Mesendoderm (in vitro differentiated cells): Measurements from ENCODE around the gene ARHGAP9.
"Not testable (repeated sequence)": the region's sequence is repeated elsewhere in the genome, so short reads cannot be mapped to it uniquely, and the experiment has no call there.

ENCODE experiments used
- DNase-seq: peaks from one replicate; pipeline ENCODE4 v3.0.0; 2013
- H2AK5ac ChIP-seq: 2 replicates; pipeline ENCODE4 v1.6.1; 2013; ENCODE audit warnings: low read length, inconsistent platforms
- H2BK120ac ChIP-seq: 2 replicates; pipeline ENCODE4 v1.6.1; 2013; ENCODE audit warnings: low read depth, mild to moderate bottlenecking, low read length, moderate library complexity, mixed read lengths
- H2BK15ac ChIP-seq: replicated peaks from 2 replicates; pipeline ENCODE4 v1.6.1; 2013; ENCODE audit warnings: low read depth, mild to moderate bottlenecking, moderate library complexity
- H2BK5ac ChIP-seq: 2 replicates; pipeline ENCODE4 v1.6.1; 2013; ENCODE audit warnings: low read length, inconsistent platforms
- H3K18ac ChIP-seq: 2 replicates; pipeline ENCODE4 v1.6.1; 2013; ENCODE audit warnings: mild to moderate bottlenecking, low read length, mixed read lengths
- H3K23ac ChIP-seq: one replicate; pipeline ENCODE4 v1.6.1; 2013; ENCODE audit warnings: low read length
- H3K27ac ChIP-seq: 2 replicates; pipeline ENCODE4 v1.5.1; 2013; ENCODE audit warnings: low read depth, mild to moderate bottlenecking, inconsistent platforms, low read length, moderate library complexity
- H3K27me3 ChIP-seq: 2 replicates; pipeline ENCODE4 v1.6.1; 2013; ENCODE audit warnings: low read length, control low read depth, mild to moderate bottlenecking, inconsistent platforms; ENCODE audit not compliant: insufficient read depth, poor library complexity
- H3K36me3 ChIP-seq: 2 replicates; pipeline ENCODE4 v1.6.1; 2013; ENCODE audit warnings: low read length, inconsistent platforms; ENCODE audit not compliant: control insufficient read depth, insufficient read depth
- H3K4ac ChIP-seq: one replicate; pipeline ENCODE4 v1.6.1; 2013; ENCODE audit warnings: low read depth, mild to moderate bottlenecking, low read length, moderate library complexity
- H3K4me1 ChIP-seq: 2 replicates; pipeline ENCODE4 v1.6.1; 2013; ENCODE audit warnings: low read depth, low read length, inconsistent platforms; ENCODE audit not compliant: control insufficient read depth
- H3K4me2 ChIP-seq: 2 replicates; pipeline ENCODE4 v1.6.1; 2013; ENCODE audit warnings: low read length
- H3K4me3 ChIP-seq: 2 replicates; pipeline ENCODE4 v1.5.1; 2013; ENCODE audit warnings: mild to moderate bottlenecking, low read length
- H3K56ac ChIP-seq: one replicate; pipeline ENCODE4 v1.6.1; 2013; ENCODE audit warnings: low read length
- H3K79me1 ChIP-seq: 2 replicates; pipeline ENCODE4 v1.6.1; 2013; ENCODE audit warnings: low read length, inconsistent platforms
- H3K79me2 ChIP-seq: 2 replicates; pipeline ENCODE4 v1.6.1; 2013; ENCODE audit warnings: mild to moderate bottlenecking, low read length; ENCODE audit not compliant: control insufficient read depth, insufficient read depth
- H3K9ac ChIP-seq: 2 replicates; pipeline ENCODE4 v1.6.1; 2013; ENCODE audit warnings: low read length, inconsistent platforms
- H4K5ac ChIP-seq: one replicate; pipeline ENCODE4 v1.6.1; 2013; ENCODE audit warnings: low read length
- H4K8ac ChIP-seq: one replicate; pipeline ENCODE4 v1.6.1; 2013; ENCODE audit warnings: low read depth, mild to moderate bottlenecking, control low read depth, low read length, moderate library complexity
- WGBS: extraction: QIAGEN DNeasy Blood & Tissue Kit; methylation state at CpG from one replicate; pipeline ENCODE4 v1.1.7; 2013; ENCODE audit warnings: low lambda C conversion rate, missing lambda C conversion rate; ENCODE audit not compliant: insufficient coverage; ENCODE audit errors: extremely low coverage; 5-methylcytosine and 5-hydroxymethylcytosine counted together
- small RNA-seq: library from polyadenylated mRNA; stranded (forward); fragments of <200 nt; extraction: miRNeasy Mini kit (QIAGEN cat#:217004); gene quantifications from one replicate; pipeline ENCODE3, GENCODE V24; 2013; ENCODE audit not compliant: insufficient read depth

Gene ARHGAP9

DNA sequence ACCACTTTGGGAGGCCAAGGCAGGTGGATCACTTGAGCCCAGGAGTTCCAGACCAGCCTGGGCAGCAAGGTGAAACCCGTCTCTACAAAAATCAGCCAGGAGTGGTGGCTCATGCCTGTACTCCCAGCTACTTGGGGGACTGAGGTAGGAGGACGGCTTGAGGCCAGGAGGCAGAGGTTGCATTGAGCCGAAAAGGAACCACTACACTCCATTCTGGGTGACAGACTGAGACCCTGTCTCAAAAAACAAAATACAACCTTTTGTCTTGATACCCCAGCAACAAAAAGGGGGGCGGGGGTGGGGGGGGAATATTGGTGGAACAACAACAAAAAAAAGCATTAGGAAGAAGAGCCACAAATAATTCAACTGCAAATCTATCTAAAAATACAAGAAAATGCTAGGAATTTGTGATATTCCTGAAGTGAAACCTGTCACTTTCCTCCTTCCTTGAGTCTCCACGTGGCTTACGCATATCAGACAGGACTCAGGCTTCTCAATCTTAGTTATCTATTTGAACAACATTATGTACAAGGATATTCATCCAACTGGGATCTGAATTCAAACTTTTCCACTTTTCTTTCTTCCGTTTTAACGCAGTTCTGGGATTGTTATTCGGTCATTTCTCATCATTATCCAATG, 50.1 kb downstream of the ARHGAP9 start:
- no peak overlapping the region for H2AK5ac ChIP-seq
- no peak for DNase-seq

DNA sequence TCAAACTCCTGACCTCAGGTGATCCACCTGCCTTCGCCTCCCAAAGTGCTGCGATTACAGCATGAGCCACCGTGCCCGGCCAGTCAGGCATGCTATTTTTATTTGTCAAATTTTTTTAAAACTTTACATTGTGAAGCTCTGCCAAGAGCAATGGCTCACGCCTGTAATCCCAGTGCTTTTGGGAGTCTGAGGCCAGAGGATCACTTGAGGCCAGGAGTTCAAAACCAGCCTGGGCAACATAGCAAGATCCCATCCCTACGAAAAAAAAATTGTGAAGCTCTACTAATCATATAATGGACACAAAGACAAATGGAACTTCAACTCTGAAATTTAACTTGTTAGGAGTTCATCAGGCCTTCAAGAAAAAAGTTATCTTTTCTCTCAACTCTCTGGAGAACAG, 50.7 kb downstream of the ARHGAP9 start:
- no peak overlapping the region for H3K18ac ChIP-seq
- H3K4me3 ChIP-seq = no peak overlapping the region
- H3K56ac ChIP-seq = no peak overlapping the region

More for the DNA sequence above, 50.1 kb downstream of the ARHGAP9 start:
- Histone ChIP-seq H3K56ac (peak overlapping the region; percentile 92), H4K8ac (no peak overlapping the region), H2BK120ac (no peak overlapping the region), H3K27ac (no peak overlapping the region), H3K79me1 (peaks cover 2% of the 10 kb centered on the region), H3K18ac (peak overlapping the region; percentile 99), H2BK15ac (no peak overlapping the region), H4K5ac (no peak overlapping the region), H3K4me3 (peak overlapping the region; percentile 65), H3K4me2 (peak overlapping the region; percentile 77), H3K9ac (peak overlapping the region; percentile 81), H3K4ac (no peak overlapping the region), H3K4me1 (no peaks in the 10 kb centered on the region), H2BK5ac (no peak overlapping the region), H3K36me3 (no peaks in the 10 kb centered on the region), H3K27me3 (no peaks in the 10 kb centered on the region), H3K23ac (no peak overlapping the region), H3K79me2 (peaks cover 4% of the 10 kb centered on the region)
- no CpG with 5 or more reads among the region's 9 CpGs for WGBS

DNA sequence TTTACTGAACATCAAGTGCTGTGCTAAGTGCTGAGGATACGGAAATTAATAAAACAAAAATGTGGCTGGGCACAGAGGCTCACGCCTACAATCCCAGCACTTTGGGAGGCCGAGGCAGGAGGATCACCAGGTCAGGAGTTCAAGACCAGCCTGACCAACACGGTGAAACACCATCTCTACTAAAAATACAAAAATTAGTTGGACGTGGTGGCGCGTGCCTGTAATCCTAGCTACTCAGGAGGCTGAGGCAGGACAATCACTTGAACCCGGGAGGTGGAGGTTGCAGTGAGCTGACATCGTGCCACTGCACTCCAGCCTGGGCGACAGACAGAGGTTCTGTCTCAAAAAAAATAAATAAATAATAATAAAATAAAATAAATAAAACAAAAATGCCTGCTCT, 52.7 kb downstream of the ARHGAP9 start:
- H3K18ac ChIP-seq, H3K79me1 ChIP-seq, H2BK5ac ChIP-seq, H3K4me1 ChIP-seq, H3K79me2 ChIP-seq, H3K23ac ChIP-seq, H3K36me3 ChIP-seq, H3K9ac ChIP-seq, H3K4ac ChIP-seq, H2AK5ac ChIP-seq, H4K5ac ChIP-seq, DNase-seq, H3K27ac ChIP-seq, H4K8ac ChIP-seq, H3K4me2 ChIP-seq, H2BK120ac ChIP-seq, H3K4me3 ChIP-seq, H3K56ac ChIP-seq, H2BK15ac ChIP-seq, H3K27me3 ChIP-seq: not testable (repeated sequence)
- WGBS = no CpG with 5 or more reads among the region's 10 CpGs

More for the DNA sequence above, 50.7 kb downstream of the ARHGAP9 start:
- Histone ChIP-seq H2AK5ac (no peak overlapping the region), H3K4me1 (no peaks in the 10 kb centered on the region), H3K36me3 (no peaks in the 10 kb centered on the region), H3K79me2 (peaks cover 4% of the 10 kb centered on the region), H3K4ac (no peak overlapping the region), H3K23ac (no peak overlapping the region), H3K27me3 (no peaks in the 10 kb centered on the region), H3K4me2 (no peak overlapping the region), H2BK5ac (no peak overlapping the region), H4K5ac (no peak overlapping the region), H3K79me1 (peaks cover 2% of the 10 kb centered on the region), H4K8ac (no peak overlapping the region), H3K9ac (no peak overlapping the region), H2BK15ac (no peak overlapping the region), H2BK120ac (no peak overlapping the region), H3K27ac (no peak overlapping the region)
- WGBS = no CpG with 5 or more reads among the region's 6 CpGs
- no peak for DNase-seq

Small RNAs within 50 kb of the gene (small RNA-seq; reads per million reads assigned to genes)
- gene MIR616 = 0.54 reads per million
